Trophoblast cell (in vitro differentiated cells and primary cell): ENCODE measurements around the gene GAS2L3.
A peak's percentile ranks its signal among the peaks of the same experiment; 100 is the strongest.
"Not testable (repeated sequence)": the region's sequence is repeated elsewhere in the genome, so short reads cannot be mapped to it uniquely, and the experiment has no call there.

Experiments used
- DNase-seq, 2 donors: peaks; one replicate each; pipeline ENCODE4 v3.0.0-alpha.2; 2016
- H2AFZ ChIP-seq: 2 replicates; pipeline ENCODE4 v1.6.1; 2013; ENCODE audit warnings: low read length, moderate library complexity, mild to moderate bottlenecking; ENCODE audit not compliant: insufficient read depth, poor library complexity
- H2AK5ac ChIP-seq: 2 replicates; pipeline ENCODE4 v1.6.1; 2013; ENCODE audit warnings: mild to moderate bottlenecking, low read length
- H2BK120ac ChIP-seq: 2 replicates; pipeline ENCODE4 v1.6.1; 2013; ENCODE audit warnings: low read length, mild to moderate bottlenecking, moderate library complexity; ENCODE audit not compliant: insufficient read depth, poor library complexity
- H2BK12ac ChIP-seq: 2 replicates; pipeline ENCODE4 v1.6.1; 2013; ENCODE audit warnings: mild to moderate bottlenecking, low read length, moderate library complexity
- H2BK5ac ChIP-seq: 2 replicates; pipeline ENCODE4 v1.6.1; 2013; ENCODE audit warnings: low read length, low read depth, moderate library complexity, mild to moderate bottlenecking; ENCODE audit not compliant: poor library complexity
- H3K14ac ChIP-seq: 2 replicates; pipeline ENCODE4 v1.6.1; 2013; ENCODE audit warnings: mild to moderate bottlenecking, low read length
- H3K18ac ChIP-seq: 2 replicates; pipeline ENCODE4 v1.6.1; 2013; ENCODE audit warnings: mild to moderate bottlenecking, low read length
- H3K23ac ChIP-seq: 2 replicates; pipeline ENCODE4 v1.6.1; 2013; ENCODE audit warnings: low read length
- H3K27ac ChIP-seq: 2 replicates; pipeline ENCODE4 v1.5.1; 2013; ENCODE audit warnings: low read depth, mild to moderate bottlenecking, inconsistent platforms, low read length, moderate library complexity
- H3K27me3 ChIP-seq: 2 replicates; pipeline ENCODE4 v1.6.1; 2013; ENCODE audit warnings: inconsistent platforms, mild to moderate bottlenecking, low read length, moderate library complexity; ENCODE audit not compliant: insufficient read depth
- H3K36me3 ChIP-seq, 2 experiments: 1 replicate in 1 of 2; 2 replicates in 1 of 2; pipeline ENCODE4 v1.6.1; 2013; ENCODE audit warnings: low read length in 2 of 2, mild to moderate bottlenecking in 2 of 2, moderate library complexity in 1 of 2; ENCODE audit not compliant: insufficient read depth in 2 of 2, control insufficient read depth in 1 of 2
- H3K4ac ChIP-seq: 2 replicates; pipeline ENCODE4 v1.6.1; 2013; ENCODE audit warnings: low read depth, mild to moderate bottlenecking, low read length, moderate library complexity
- H3K4me1 ChIP-seq, 2 experiments: 1 replicate in 1 of 2; 2 replicates in 1 of 2; pipeline ENCODE4 v1.6.1; 2013; ENCODE audit warnings: low read length in 2 of 2, mild to moderate bottlenecking in 2 of 2, moderate library complexity in 1 of 2; ENCODE audit not compliant: insufficient read depth in 2 of 2, control insufficient read depth in 1 of 2
- H3K4me2 ChIP-seq: 2 replicates; pipeline ENCODE4 v1.6.1; 2013; ENCODE audit warnings: inconsistent platforms, mild to moderate bottlenecking, low read length, moderate library complexity
- H3K4me3 ChIP-seq: 2 replicates; pipeline ENCODE4 v1.5.1; 2013; ENCODE audit warnings: mild to moderate bottlenecking, low read depth, low read length, inconsistent platforms
- H3K79me1 ChIP-seq: one replicate; pipeline ENCODE4 v1.6.1; 2013; ENCODE audit warnings: low read length
- H3K79me2 ChIP-seq: 2 replicates; pipeline ENCODE4 v1.6.1; 2013; ENCODE audit warnings: low read length, mild to moderate bottlenecking; ENCODE audit not compliant: control insufficient read depth, insufficient read depth, poor library complexity
- H3K9ac ChIP-seq: 2 replicates; pipeline ENCODE4 v1.6.1; 2013; ENCODE audit warnings: mild to moderate bottlenecking, low read length
- H3K9me3 ChIP-seq: 2 replicates; pipeline ENCODE4 v1.6.1; 2013; ENCODE audit warnings: low read depth, mild to moderate bottlenecking, control low read depth, inconsistent platforms, low read length; ENCODE audit not compliant: insufficient read depth
- H4K12ac ChIP-seq: 2 replicates; pipeline ENCODE4 v1.6.1; 2013; ENCODE audit warnings: low read depth, mild to moderate bottlenecking, low read length, moderate library complexity
- H4K8ac ChIP-seq: 2 replicates; pipeline ENCODE4 v1.6.1; 2013; ENCODE audit warnings: low read depth, mild to moderate bottlenecking, low read length, moderate library complexity
- H4K91ac ChIP-seq: one replicate; pipeline ENCODE4 v1.6.1; 2013; ENCODE audit warnings: low read depth, mild to moderate bottlenecking, low read length, moderate library complexity
- WGBS: extraction: QIAGEN DNeasy Blood & Tissue Kit; methylation state at CpG from one replicate; pipeline ENCODE4 v1.1.7; 2013; ENCODE audit warnings: missing lambda C conversion rate; ENCODE audit not compliant: insufficient read length, insufficient coverage; ENCODE audit errors: extremely low coverage; 5-methylcytosine and 5-hydroxymethylcytosine counted together

GAS2L3 gene

GRCh38 chr12:100602997-100603396 is 29.5 kb downstream of the GAS2L3 start:
- H2BK5ac ChIP-seq, H3K27ac ChIP-seq, H2BK120ac ChIP-seq, DNase-seq, H3K18ac ChIP-seq, H4K12ac ChIP-seq, H3K9ac ChIP-seq, H3K23ac ChIP-seq, H3K4me1 ChIP-seq, H3K27me3 ChIP-seq, H3K4ac ChIP-seq, H2BK12ac ChIP-seq, H3K79me2 ChIP-seq, H3K14ac ChIP-seq, H4K91ac ChIP-seq, H3K36me3 ChIP-seq, H2AK5ac ChIP-seq, H4K8ac ChIP-seq, H2AFZ ChIP-seq, H3K9me3 ChIP-seq, H3K79me1 ChIP-seq, H3K4me2 ChIP-seq, H3K4me3 ChIP-seq: not testable (repeated sequence)
- no CpG with 5 or more reads among the region's 1 CpG for WGBS

DNA sequence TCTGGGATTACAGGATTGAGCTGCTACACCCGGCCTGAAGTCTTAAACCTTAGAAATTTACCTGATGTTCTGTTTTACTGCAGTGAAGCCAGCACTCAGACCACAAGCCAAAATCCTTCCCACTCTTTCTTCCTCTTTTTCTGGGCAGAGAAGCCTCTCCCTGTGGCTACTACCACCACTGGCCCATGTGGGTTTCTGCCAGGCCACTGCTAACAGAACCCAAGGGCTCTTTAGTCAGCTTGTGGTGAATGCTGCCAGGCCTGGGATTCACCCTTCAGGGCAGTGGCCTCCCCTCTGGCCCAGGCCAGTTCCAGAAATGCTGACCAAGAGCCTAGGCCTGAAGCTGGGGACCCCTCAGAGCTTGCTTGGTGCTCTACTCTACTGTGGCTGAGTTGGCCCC is 35.3 kb downstream of the GAS2L3 start:
- Histone ChIP-seq H3K36me3 (peaks cover 0 to 1% of the 10 kb centered on the region in 2 experiments), H3K4me2 (no peak overlapping the region), H3K23ac (no peak overlapping the region), H2BK5ac (no peak overlapping the region), H3K27ac (no peak overlapping the region), H3K9me3 (peaks cover 2% of the 10 kb centered on the region), H2AFZ (no peak overlapping the region), H3K27me3 (no peaks in the 10 kb centered on the region), H4K91ac (no peak overlapping the region), H3K4me3 (no peak overlapping the region), H2AK5ac (no peak overlapping the region), H3K79me2 (no peaks in the 10 kb centered on the region), H3K18ac (no peak overlapping the region), H3K14ac (no peak overlapping the region), H3K9ac (no peak overlapping the region), H3K4me1 (no peaks in the 10 kb centered on the region), H2BK12ac (no peak overlapping the region), H3K79me1 (no peaks in the 10 kb centered on the region), H4K8ac (no peak overlapping the region), H3K4ac (no peak overlapping the region), H4K12ac (no peak overlapping the region), H2BK120ac (no peak overlapping the region)
- peak in 1 of 2 donors; percentile 1 for DNase-seq
- WGBS, result no CpG with 5 or more reads among the region's 1 CpG

GRCh38 chr12:100610666-100611430 is 37.4 kb downstream of the GAS2L3 start:
- Histone ChIP-seq H2BK5ac (no peak overlapping the region), H3K18ac (no peak overlapping the region), H2BK120ac (no peak overlapping the region)

DNA sequence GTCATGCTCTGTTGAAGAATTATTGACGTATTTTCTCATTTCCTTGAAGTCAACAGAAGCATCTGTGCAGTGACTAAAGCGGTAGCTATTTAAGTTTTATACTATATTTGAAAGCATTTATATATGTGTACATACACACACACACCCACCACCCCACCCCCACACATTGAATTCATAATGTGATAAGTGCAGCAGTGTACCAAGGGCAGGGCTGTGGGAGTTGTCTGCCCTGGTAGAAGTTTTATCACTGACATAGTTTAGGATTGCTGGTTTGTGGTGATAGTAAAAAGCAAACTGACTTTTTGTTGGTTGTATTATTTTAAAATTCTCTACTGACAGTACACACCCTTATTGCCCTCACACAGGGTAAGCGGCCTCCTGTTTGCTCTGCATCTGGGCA is 39.1 kb downstream of the GAS2L3 start:
- Histone ChIP-seq H3K18ac (no peak overlapping the region), H4K91ac (no peak overlapping the region), H3K27ac (no peak overlapping the region), H4K12ac (no peak overlapping the region), H2BK12ac (no peak overlapping the region), H3K9me3 (peaks cover 2% of the 10 kb centered on the region), H3K4me2 (no peak overlapping the region), H3K79me2 (no peaks in the 10 kb centered on the region), H3K4me3 (no peak overlapping the region), H3K23ac (no peak overlapping the region), H3K14ac (no peak overlapping the region), H4K8ac (no peak overlapping the region), H3K4me1 (no peaks in the 10 kb centered on the region), H3K27me3 (no peaks in the 10 kb centered on the region), H2AK5ac (no peak overlapping the region), H2AFZ (no peak overlapping the region), H3K4ac (no peak overlapping the region), H2BK5ac (no peak overlapping the region), H3K36me3 (peaks cover 0 to 3% of the 10 kb centered on the region in 2 experiments), H3K79me1 (no peaks in the 10 kb centered on the region), H3K9ac (no peak overlapping the region), H2BK120ac (no peak overlapping the region)
- DNase-seq, result peak in 1 of 2 donors; percentile 3
- WGBS, result no CpG with 5 or more reads among the region's 3 CpGs

More at GRCh38 chr12:100610666-100611430, 37.4 kb downstream of the GAS2L3 start:
- H4K91ac ChIP-seq, result no peak overlapping the region
- no peaks in the 10 kb centered on the region for H3K4me1 ChIP-seq
- no peaks in the 10 kb centered on the region for H3K79me2 ChIP-seq
- H3K36me3 ChIP-seq, result peaks cover 0 to 3% of the 10 kb centered on the region in 2 experiments
- peaks cover 2% of the 10 kb centered on the region for H3K9me3 ChIP-seq
- H2AK5ac ChIP-seq, result no peak overlapping the region
- no peak overlapping the region for H3K14ac ChIP-seq
- no peak overlapping the region for H3K27ac ChIP-seq
- no peak overlapping the region for H2AFZ ChIP-seq
- H4K8ac ChIP-seq, result no peak overlapping the region
- no peak overlapping the region for H3K9ac ChIP-seq
- no peaks in the 10 kb centered on the region for H3K79me1 ChIP-seq
- no peak overlapping the region for H3K4me3 ChIP-seq
- no CpG with 5 or more reads among the region's 4 CpGs for WGBS
- H3K27me3 ChIP-seq, result no peaks in the 10 kb centered on the region
- no peak overlapping the region for H3K23ac ChIP-seq
- no peak overlapping the region for H2BK12ac ChIP-seq
- H3K4ac ChIP-seq, result no peak overlapping the region
- H4K12ac ChIP-seq, result no peak overlapping the region
- no peak for DNase-seq
- H3K4me2 ChIP-seq, result no peak overlapping the region
